Lower leg skin (tissue), 4 donors: ENCODE measurements around the gene KLK8. TPM values are rescaled to one million over a fixed set of nuclear protein-coding genes. Genes with fewer than 3 reads are reported as not detected.

Source experiments
- DNase-seq, 2 donors: peaks; one replicate each; pipeline ENCODE4 v3.0.0-alpha.2; 2019; ENCODE audit warnings: low spot score in 2 of 2
- H3K4me3 ChIP-seq: fragments of 200-600 bp; sonication (generic); 2 replicates; pipeline ENCODE4 v1.5.1; 2017; ENCODE audit warnings: mild to moderate bottlenecking, low read depth; ENCODE audit not compliant: poor library complexity, severe bottlenecking
- CTCF ChIP-seq, 3 donors: fragments of 450-650 bp; IDR thresholded peaks; one replicate each; pipeline ENCODE4 v1.5.1; 2016; ENCODE audit warnings: antibody characterized with exemption in 3 of 3, mild to moderate bottlenecking in 3 of 3, moderate library complexity in 2 of 3
- POLR2A ChIP-seq, 2 donors: fragments of 450-650 bp; IDR thresholded peaks; one replicate each; pipeline ENCODE4 v1.6.1; 2016 to 2017; ENCODE audit warnings: antibody characterized with exemption in 2 of 2, mild to moderate bottlenecking in 1 of 2, moderate library complexity in 1 of 2
- WGBS, 2 donors: methylation state at CpG; one replicate each; pipeline ENCODE4 v1.1.5; 2018; 5-methylcytosine and 5-hydroxymethylcytosine counted together
- intact Hi-C: fragments of 100-400 bp; cut with DNase I; formaldehyde crosslinking; loops from one replicate; pipeline ENCODE4 v1.15.0; 2023; ENCODE audit warnings: low total_unique reads
- total RNA-seq, 4 donors: library from RNA; depleted of rRNA; stranded (reverse); fragments of >200 nt; gene quantifications; one replicate each; pipeline ENCODE4 v1.1.0, GENCODE V29; 2016

The KLK8 gene
- total RNA-seq, 4 donors from 2014 or later = 67.1 to 117 (median 106) TPM

GRCh38 chr19:51002542-51003311, 1.3 kb upstream of the KLK8 start:
- H3K4me3 ChIP-seq = no peak overlapping the region
- no peak for TF ChIP-seq CTCF (IDR thresholded peaks at IDR 0.05)
- no peak for TF ChIP-seq POLR2A (IDR thresholded peaks at IDR 0.05)
- peak in 1 of 2 donors; percentile 82 for DNase-seq
- intact Hi-C loops = no loop called here
- WGBS, 2 donors = 44 to 62% methylated on average over 38 to 42 of the region's 42 CpGs

GRCh38 chr19:51002089-51002532, 707 bp upstream of the KLK8 start:
- no peak overlapping the region for H3K4me3 ChIP-seq
- no peak for DNase-seq
- TF ChIP-seq POLR2A (IDR thresholded peaks at IDR 0.05) (no peak), CTCF (IDR thresholded peaks at IDR 0.05) (no peak)
- intact Hi-C loops = no loop called here
- WGBS, 2 donors = 27 to 39% methylated on average over 12 of the region's 12 CpGs

- DNase-seq = no peak
- WGBS, 2 donors = 23 to 25% methylated on average over 16 of the region's 16 CpGs
- intact Hi-C loops = no loop called here
- no peak overlapping the region for H3K4me3 ChIP-seq
- TF ChIP-seq CTCF (IDR thresholded peaks at IDR 0.05) (no peak), POLR2A (IDR thresholded peaks at IDR 0.05) (no peak)
Observed at GRCh38 chr19:51000981-51001380, 423 bp downstream of the KLK8 start.

GRCh38 chr19:51000426-51000825, 978 bp downstream of the KLK8 start:
- no peak for DNase-seq
- 70 to 85% methylated on average over 9 to 10 of the region's 10 CpGs for WGBS, 2 donors
- intact Hi-C loops = no loop called here
- no peak for TF ChIP-seq CTCF (IDR thresholded peaks at IDR 0.05)
- no peak for TF ChIP-seq POLR2A (IDR thresholded peaks at IDR 0.05)
- no peak overlapping the region for H3K4me3 ChIP-seq

GRCh38 chr19:50998686-50999085, 2.7 kb downstream of the KLK8 start:
- WGBS, 2 donors = 64 to 74% methylated on average over 4 of the region's 4 CpGs
- no peak for DNase-seq
- no peak for TF ChIP-seq POLR2A (IDR thresholded peaks at IDR 0.05)
- TF ChIP-seq CTCF (IDR thresholded peaks at IDR 0.05) = no peak
- intact Hi-C loops = no loop called here
- no peak overlapping the region for H3K4me3 ChIP-seq

GRCh38 chr19:50998061-50998460, 3.3 kb downstream of the KLK8 start:
- DNase-seq = no peak
- H3K4me3 ChIP-seq = no peak overlapping the region
- TF ChIP-seq POLR2A (IDR thresholded peaks at IDR 0.05) (no peak), CTCF (IDR thresholded peaks at IDR 0.05) (no peak)
- 71 to 75% methylated on average over 5 of the region's 5 CpGs for WGBS, 2 donors
- intact Hi-C loops = no loop called here
